Stomach smooth muscle (tissue), 2 donors: ENCODE measurements around the gene BHLHE23.
"Not testable (repeated sequence)": the region's sequence is repeated elsewhere in the genome, so short reads cannot be mapped to it uniquely, and the experiment has no call there.

Experiments
- H3K27ac ChIP-seq: one replicate; pipeline ENCODE4 v1.7.0; 2013; ENCODE audit warnings: mild to moderate bottlenecking, low read length, inconsistent platforms
- H3K27me3 ChIP-seq, 2 donors: one replicate each; pipeline ENCODE4 v1.7.0; 2013; ENCODE audit warnings: low read length in 2 of 2; ENCODE audit not compliant: insufficient read depth in 2 of 2, control insufficient read depth in 1 of 2
- H3K36me3 ChIP-seq, 2 donors: one replicate each; pipeline ENCODE4 v1.7.0; 2013; ENCODE audit warnings: low read length in 2 of 2; ENCODE audit not compliant: control insufficient read depth in 2 of 2, insufficient read depth in 2 of 2
- H3K4me1 ChIP-seq: one replicate; pipeline ENCODE4 v1.7.0; 2013; ENCODE audit warnings: low read length; ENCODE audit not compliant: control insufficient read depth, insufficient read depth
- H3K4me3 ChIP-seq, 2 donors: one replicate each; pipeline ENCODE4 v1.7.0; 2013; ENCODE audit warnings: low read length in 2 of 2
- H3K9ac ChIP-seq, 2 donors: one replicate each; pipeline ENCODE4 v1.7.0; 2013; ENCODE audit warnings: low read length in 2 of 2, mild to moderate bottlenecking in 1 of 2
- H3K9me3 ChIP-seq, 2 donors: one replicate each; pipeline ENCODE4 v1.7.0; 2013; ENCODE audit warnings: low read length in 2 of 2; ENCODE audit not compliant: control insufficient read depth in 2 of 2
- donor health status: healthy.
- donor health status: Pancreatic carcinoma.

BHLHE23 gene

GRCh38 chr20:62966212-62967148 is 40.3 kb downstream of the BHLHE23 start:
- Histone ChIP-seq H3K4me3 (no peak overlapping the region), H3K9me3 (no peaks in the 10 kb centered on the region), H3K36me3 (no peaks in the 10 kb centered on the region), H3K4me1 (no peaks in the 10 kb centered on the region), H3K9ac (no peak overlapping the region), H3K27me3 (peaks cover 15 to 16% of the 10 kb centered on the region in 2 donors), H3K27ac (no peak overlapping the region)

GRCh38 chr20:62965363-62965771 is 41.4 kb downstream of the BHLHE23 start:
- H3K9ac ChIP-seq = no peak overlapping the region
- H3K4me3 ChIP-seq = no peak overlapping the region
- no peaks in the 10 kb centered on the region for H3K36me3 ChIP-seq
- H3K4me1 ChIP-seq = no peaks in the 10 kb centered on the region
- H3K27me3 ChIP-seq = peaks cover 5 to 8% of the 10 kb centered on the region in 2 donors
- no peak overlapping the region for H3K27ac ChIP-seq
- no peaks in the 10 kb centered on the region for H3K9me3 ChIP-seq

- Histone ChIP-seq H3K9me3 (no peaks in the 10 kb centered on the region), H3K4me1 (no peaks in the 10 kb centered on the region), H3K9ac (no peak overlapping the region), H3K36me3 (no peaks in the 10 kb centered on the region), H3K27me3 (peaks cover 2 to 3% of the 10 kb centered on the region in 2 donors), H3K27ac (no peak overlapping the region), H3K4me3 (no peak overlapping the region)
Observed at GRCh38 chr20:62964700-62965099, 42.1 kb downstream of the BHLHE23 start.

- H3K4me3 ChIP-seq = no peak overlapping the region
- no peaks in the 10 kb centered on the region for H3K9me3 ChIP-seq
- H3K27ac ChIP-seq = no peak overlapping the region
- H3K9ac ChIP-seq = no peak overlapping the region
- H3K4me1 ChIP-seq = no peaks in the 10 kb centered on the region
- no peaks in the 10 kb centered on the region for H3K36me3 ChIP-seq
- H3K27me3 ChIP-seq = no peaks in the 10 kb centered on the region
Observed at GRCh38 chr20:62963614-62964397, 43.0 kb downstream of the BHLHE23 start.

GRCh38 chr20:62962891-62963613 is 43.7 kb downstream of the BHLHE23 start:
- H3K9me3 ChIP-seq = no peaks in the 10 kb centered on the region
- H3K9ac ChIP-seq = no peak overlapping the region
- no peaks in the 10 kb centered on the region for H3K36me3 ChIP-seq
- no peaks in the 10 kb centered on the region for H3K27me3 ChIP-seq
- no peak overlapping the region for H3K4me3 ChIP-seq
- H3K27ac ChIP-seq = no peak overlapping the region
- no peaks in the 10 kb centered on the region for H3K4me1 ChIP-seq

- Histone ChIP-seq H3K36me3 (no peaks in the 10 kb centered on the region), H3K4me1 (no peaks in the 10 kb centered on the region), H3K27ac (no peak overlapping the region), H3K9me3 (no peaks in the 10 kb centered on the region), H3K9ac (no peak overlapping the region), H3K4me3 (no peak overlapping the region), H3K27me3 (no peaks in the 10 kb centered on the region)
Observed at GRCh38 chr20:62962221-62962879, 44.4 kb downstream of the BHLHE23 start.

GRCh38 chr20:62961799-62962198 is 45.0 kb downstream of the BHLHE23 start:
- H3K4me3 ChIP-seq = no peak overlapping the region
- H3K9me3 ChIP-seq = no peaks in the 10 kb centered on the region

GRCh38 chr20:62961310-62961783 is 45.4 kb downstream of the BHLHE23 start:
- Histone ChIP-seq H3K4me3 (no peak overlapping the region), H3K4me1 (no peaks in the 10 kb centered on the region), H3K9me3 (no peaks in the 10 kb centered on the region), H3K27ac (no peak overlapping the region), H3K36me3 (no peaks in the 10 kb centered on the region), H3K9ac (no peak overlapping the region), H3K27me3 (no peaks in the 10 kb centered on the region)

More at GRCh38 chr20:62961799-62962198, 45.0 kb downstream of the BHLHE23 start:
- Histone ChIP-seq H3K9ac (no peak overlapping the region), H3K36me3 (no peaks in the 10 kb centered on the region), H3K27ac (no peak overlapping the region), H3K27me3 (no peaks in the 10 kb centered on the region), H3K4me1 (no peaks in the 10 kb centered on the region)

- H3K36me3 ChIP-seq, H3K9ac ChIP-seq, H3K4me3 ChIP-seq: not testable (repeated sequence)
Observed at GRCh38 chr20:62960446-62961309, 46.1 kb downstream of the BHLHE23 start.

More at GRCh38 chr20:62960446-62961309, 46.1 kb downstream of the BHLHE23 start:
- not testable (repeated sequence) for H3K4me1 ChIP-seq, H3K27me3 ChIP-seq, H3K9me3 ChIP-seq, H3K27ac ChIP-seq
